ENCODE data around the gene PTPRD. TPM values are rescaled to one million over a fixed set of nuclear protein-coding genes. Genes with fewer than 3 reads are reported as not detected.
"Not testable (repeated sequence)": the region's sequence is repeated elsewhere in the genome, so short reads cannot be mapped to it uniquely, and the experiment has no call there.

PTPRD gene
- polyA plus RNA-seq, 12 donors: 35.0 to 104 (median 78.4) TPM; not detected in 1

DNA sequence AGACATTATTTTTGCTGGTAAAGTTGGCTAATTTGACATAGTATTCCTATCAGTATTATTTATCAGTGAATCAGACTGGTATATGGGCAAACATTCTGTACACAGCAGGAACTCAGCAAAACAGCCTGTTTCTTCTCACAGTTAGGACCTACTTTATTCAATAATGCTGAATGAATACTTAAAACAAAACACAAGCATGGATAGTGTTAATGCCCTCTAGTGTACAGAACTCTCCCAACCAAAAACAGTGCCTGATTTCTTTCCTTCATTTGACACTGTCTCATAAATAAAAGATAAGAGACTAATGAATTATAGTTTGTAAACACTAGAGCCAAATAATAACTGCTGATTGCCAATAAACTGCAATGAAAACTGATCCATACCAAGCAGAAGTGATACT, 1113.3 kb downstream of the PTPRD start:
- no peak for DNase-seq

GRCh38 chr9:9498846-9499245, 1114.0 kb downstream of the PTPRD start:
- DNase-seq: no peak

GRCh38 chr9:9498128-9498527, 1114.7 kb downstream of the PTPRD start:
- DNase-seq: no peak

GRCh38 chr9:9494336-9494735, 1118.5 kb downstream of the PTPRD start:
- no peak for DNase-seq

DNA sequence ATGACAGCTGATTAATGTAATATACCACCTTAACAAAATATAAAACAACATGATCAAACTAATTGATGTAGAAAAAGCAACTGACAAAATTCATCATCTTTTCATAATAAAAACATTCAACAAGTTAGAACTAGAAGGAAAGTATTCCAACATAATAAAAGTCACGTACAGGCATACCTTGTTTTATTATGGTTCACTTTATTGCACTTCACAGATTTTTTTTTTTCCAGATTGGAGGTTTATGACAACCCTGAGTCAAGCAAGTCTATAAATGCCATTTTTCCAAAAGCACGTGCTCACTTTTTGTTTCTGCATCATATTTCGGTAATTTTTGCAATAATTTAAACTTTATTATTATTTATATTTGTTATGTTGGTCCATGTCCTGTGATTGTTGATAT, 1120.3 kb downstream of the PTPRD start:
- no peak for DNase-seq

- no peak for DNase-seq
Observed at GRCh38 chr9:9489183-9489582, 1123.6 kb downstream of the PTPRD start.

DNA sequence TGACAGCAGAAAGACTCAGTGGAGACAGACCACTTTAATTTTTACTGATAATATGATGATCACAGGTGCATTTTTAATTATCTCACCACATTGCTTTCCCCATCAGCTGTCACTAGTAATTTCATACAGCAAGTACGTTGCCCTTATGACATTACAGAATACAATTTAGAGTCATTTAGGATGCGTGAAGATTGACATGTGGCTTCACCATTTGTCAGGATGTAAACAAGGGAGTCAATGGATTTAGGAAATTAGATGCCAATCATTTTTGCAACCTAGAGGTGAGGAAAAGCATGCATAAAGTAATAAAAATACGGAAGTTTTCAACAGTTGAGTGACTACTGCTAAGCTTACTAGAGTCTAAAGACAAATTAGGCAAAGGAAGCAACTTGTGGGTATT, 1129.6 kb downstream of the PTPRD start:
- no peak for DNase-seq

DNA sequence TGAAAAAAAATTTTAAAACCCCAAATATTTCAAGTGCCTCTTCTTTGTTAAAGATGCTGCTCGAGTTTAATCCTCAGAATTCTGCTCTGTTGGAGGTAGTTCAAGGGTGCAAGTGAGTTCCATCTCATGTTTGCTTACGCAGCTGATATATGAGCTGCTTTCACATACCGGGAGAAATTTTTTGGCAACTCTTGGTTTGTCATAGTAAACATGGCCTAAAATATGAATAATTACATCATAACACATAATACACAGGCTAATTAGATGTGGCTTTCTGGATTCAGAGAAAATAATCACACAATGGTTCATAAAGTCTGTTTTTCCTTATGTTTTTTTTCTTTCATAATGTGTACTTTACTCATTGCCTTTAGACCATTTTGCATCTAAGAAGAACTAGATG, 1134.1 kb downstream of the PTPRD start:
- DNase-seq: no peak

GRCh38 chr9:9469271-9469670, 1143.5 kb downstream of the PTPRD start:
- no peak for DNase-seq

GRCh38 chr9:9441874-9442273, 1170.9 kb downstream of the PTPRD start:
- not testable (repeated sequence) for DNase-seq

DNA sequence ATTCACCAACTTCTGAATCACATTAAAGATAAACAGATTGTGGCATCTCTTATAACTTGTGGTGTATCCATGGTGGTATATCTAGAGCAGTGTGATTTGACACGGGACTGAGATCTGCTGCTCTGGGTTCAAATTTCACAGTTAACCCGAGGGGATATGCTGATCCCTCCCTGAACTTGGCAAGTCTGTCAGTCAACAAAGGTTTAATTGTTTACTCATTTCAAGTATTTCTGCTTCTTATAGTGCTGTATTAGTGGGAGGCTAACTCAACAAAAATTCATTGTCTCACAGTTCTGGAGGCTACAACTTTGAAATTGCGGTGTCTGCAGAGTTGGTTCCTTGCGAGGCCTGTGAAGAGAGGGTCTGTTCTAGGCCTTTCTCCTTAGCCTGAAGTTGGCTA, 1175.2 kb downstream of the PTPRD start:
- no peak for DNase-seq

DNA sequence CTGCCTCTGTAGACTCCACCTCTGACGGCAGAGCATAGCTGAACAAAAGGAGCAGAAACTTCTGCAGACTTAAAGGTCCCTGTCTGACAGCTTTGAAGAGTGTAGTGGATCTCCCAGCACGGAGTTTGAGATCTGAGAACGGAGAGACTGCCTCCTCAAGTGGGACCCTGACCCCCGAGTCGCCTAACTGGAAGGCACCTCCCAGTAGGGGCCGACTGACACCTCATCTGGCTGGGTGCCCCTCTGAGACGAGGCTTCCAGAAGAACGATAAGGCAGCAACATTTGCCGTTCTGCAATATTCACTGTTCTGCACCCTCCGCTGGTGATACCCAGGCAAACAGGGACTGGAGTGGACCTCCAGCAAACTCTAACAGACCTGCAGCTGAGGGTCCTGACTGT, 1186.3 kb downstream of the PTPRD start:
- DNase-seq: not testable (repeated sequence)

GRCh38 chr9:9412241-9412640, 1200.6 kb downstream of the PTPRD start:
- DNase-seq: no peak

DNA sequence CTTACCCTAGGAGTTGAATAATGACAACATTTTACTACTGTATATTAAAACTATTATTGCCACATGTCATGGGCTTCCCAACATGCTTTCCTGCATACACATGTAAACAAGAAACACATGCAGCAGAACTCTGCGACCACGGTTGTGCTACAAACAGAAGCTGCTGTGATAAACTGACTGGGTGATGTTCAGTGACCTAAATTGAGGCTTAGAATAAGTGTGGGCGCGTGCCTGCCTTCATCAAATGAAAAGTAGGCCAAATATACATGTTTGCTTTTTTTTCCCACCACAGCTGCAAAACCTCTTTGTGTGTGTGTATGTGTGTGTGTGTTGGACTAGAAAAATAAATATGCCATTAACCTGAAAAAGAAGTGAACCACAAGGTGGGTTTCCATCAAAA, 1202.1 kb downstream of the PTPRD start:
- DNase-seq: no peak

DNA sequence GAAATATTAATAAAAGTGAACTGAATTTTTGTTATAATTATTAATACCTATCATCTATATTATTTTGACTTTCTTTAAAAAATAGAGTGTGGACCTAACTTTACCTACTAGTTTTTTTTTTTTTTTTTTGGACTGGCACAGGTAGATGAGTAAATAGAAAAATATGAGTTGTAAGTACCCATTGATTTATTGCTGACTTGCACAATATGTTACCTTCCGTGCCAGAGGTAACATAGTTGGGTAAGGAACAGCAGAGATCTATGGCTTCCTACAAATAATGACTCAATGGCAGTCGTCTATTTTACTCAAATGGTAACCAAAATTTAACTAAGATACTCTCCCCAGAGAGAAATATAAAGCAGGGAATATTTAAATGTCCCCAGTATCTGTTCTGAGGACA, 1212.8 kb downstream of the PTPRD start:
- DNase-seq: no peak

DNA sequence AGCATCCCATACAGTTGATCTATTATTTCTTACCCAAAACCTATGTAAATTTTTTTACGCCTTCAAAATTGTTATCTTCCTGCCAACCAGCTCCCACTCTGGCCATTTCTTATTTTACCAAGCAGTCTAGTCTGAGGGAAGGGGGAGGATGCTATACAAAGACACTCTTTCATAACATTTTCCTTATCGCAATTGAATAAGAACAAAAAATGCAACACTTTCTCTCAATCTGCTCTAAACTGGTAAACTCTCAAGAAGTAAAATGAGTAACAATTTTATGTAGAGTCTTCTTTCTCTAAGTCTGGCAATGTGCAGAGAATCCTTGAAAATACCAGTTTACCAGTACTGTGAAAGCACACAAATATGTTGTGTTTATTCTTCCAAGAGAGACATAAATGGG, 1216.3 kb downstream of the PTPRD start:
- DNase-seq: no peak

DNA sequence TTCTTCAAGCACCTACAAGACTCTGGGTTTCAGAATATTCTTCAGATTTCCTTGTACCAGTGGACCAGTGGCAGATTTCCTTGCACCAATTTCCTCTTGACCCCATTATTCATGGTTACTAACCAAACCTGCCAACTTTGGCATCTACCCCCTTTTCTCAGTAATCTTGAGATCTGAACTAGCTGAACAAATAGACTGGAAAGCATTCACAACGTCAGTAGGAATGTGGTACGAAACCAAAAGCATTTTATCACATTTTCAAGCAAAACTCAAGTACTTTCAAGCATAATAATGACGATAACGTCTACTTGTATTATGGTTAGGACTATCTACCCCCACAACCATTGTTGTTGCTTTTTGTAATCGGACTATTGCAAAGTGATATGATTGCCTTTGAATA, 1217.3 kb downstream of the PTPRD start:
- no peak for DNase-seq

DNA sequence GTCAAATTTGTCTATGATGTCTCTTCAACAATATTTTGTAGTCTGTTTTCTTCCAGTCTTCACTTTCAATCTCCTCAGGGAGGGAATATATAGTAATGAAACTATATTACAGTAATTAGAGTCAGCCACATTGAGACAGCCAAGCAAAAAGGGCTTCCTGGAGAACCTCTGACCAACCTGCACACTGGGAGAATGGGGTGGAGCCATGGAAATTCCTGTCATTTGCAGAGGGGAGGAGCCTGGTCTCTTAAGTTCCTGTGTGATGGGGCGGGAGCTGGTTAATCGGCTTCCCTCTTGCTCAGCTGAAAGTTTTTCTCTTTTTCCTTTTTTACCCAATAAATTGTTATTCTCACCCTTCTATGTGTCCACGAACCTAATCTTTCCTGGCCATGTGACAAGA, 1220.0 kb downstream of the PTPRD start:
- no peak for DNase-seq

GRCh38 chr9:9389904-9390303, 1222.9 kb downstream of the PTPRD start:
- DNase-seq: no peak

DNA sequence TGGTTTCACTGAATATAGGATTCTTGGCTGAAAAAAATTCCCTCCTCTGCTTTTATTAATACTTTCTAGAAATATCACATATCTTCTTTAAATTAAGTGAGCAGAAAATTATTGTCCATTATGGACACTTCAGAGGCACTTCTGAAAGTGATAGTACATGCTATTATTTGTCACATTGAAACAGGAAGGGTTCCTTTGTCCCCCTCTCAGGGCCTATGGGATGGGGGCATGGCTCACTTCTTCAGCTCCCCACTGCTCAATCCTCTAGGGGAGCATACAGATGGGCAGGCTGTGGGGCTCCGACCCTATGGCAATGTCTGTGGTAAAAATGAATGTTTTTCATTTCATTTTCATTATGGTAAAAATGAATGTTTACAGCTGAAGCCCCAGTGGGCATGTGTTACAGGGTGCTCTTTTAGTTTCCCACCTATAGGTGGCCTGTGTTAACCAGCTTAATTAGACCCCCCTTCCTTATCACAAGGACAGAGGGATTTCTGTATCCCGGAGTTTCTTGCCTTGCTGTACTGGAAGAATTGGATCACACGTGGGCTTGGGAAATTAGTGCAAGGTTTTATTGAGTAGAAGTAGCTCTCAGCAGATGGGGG, 1225.2 kb downstream of the PTPRD start:
- no peak for DNase-seq

DNA sequence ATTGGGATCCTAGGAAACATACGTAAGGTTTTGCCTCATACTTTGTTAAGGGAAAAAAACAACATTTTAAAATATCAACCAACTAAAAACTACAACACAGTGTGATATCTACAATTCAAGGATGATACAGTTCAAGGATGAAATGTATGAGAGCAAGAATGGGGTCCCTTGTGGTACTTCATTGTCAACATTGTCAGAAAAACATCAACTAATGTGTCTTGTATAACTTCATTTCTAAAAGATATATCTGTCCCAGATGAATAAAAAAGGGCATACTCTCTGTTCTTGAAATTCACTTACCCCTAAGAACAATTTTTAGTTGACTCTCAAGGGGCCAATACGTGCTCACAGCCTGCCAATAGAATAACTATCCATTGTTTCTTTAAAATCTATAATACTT, 1250.5 kb downstream of the PTPRD start:
- no peak for DNase-seq

- DNase-seq: peak; percentile 9
Observed at GRCh38 chr9:9352877-9353481, 1259.8 kb downstream of the PTPRD start.

DNA sequence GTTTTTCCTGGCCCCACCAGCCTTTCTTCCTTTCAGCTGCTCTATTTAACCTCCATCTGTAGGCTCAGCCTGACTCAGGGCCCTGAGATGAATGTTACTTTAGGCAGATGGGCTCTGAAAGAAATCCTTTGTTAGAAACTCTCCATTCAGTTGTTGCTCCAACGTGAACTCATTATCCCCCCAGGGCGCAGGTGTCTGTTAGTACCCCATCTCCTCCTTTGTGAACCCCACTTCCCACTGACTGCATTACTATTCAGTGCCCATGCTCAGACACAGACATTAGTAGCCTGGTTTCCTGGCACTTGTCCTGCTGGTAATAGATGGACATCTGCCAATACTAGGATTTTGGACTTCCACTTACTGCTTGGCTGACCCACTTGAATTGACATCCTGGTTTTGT, 1271.6 kb downstream of the PTPRD start:
- no peak for DNase-seq

DNA sequence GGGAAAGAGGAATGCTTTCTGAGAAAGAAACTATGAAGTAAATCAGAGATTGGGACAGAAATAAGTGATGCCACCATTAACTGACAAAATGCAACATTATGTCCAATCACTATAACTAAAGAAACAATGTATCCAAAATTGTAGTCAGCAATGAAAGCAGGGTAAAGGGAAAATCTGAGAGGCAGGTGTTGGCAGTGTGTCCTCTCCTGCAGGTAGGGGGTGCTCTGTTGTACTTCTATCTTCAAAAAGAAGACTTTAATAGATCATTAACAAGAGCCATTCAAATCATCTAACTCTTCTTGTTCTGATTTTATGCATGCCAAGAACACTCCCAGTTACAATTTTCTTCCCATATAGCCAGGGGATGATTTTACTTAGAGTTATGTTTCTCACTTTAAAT, 1275.7 kb downstream of the PTPRD start:
- DNase-seq: no peak

Data from muscle of arm (tissue), 12 donors.